ENCODE results near the gene RAVER2. TPM values are rescaled to one million over a fixed set of nuclear protein-coding genes. Genes with fewer than 3 reads are reported as not detected.

The RAVER2 gene
- total RNA-seq, 1 experiment from 2014 or later: 15.1 TPM

DNA sequence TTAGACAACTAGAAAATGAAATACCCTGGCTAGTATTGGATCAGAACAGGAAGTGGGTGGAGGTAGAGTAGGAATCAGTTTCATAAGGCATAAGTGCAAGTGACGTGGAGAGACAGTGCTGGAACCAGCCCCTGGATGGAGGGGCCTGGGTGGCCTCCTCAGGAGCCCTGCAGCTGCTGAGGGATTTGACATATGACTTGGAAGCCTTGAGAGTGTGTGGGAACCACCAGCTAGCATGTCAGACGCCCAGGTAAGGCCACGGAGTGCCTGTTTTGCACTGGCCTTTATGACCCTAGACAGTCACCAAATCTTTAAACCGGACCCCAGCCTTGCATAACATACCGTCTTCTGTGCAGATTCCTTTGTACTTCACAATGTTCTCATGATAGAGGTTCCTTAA, 94.4 kb downstream of the RAVER2 start:
- ChIA-PET POLR2A (no interaction called here), CTCF (interaction anchor here (0.6 kb wide), 1 partner anchor 12 kb away, joined by 7 read pairs; no protein-coding TSS in a partner anchor)
- BruUV-seq (replicated peaks): no TSS peak
- no peak overlapping the region for H3K27ac ChIP-seq (ENCODE audit: low read length)
- intact Hi-C loops (cut with micrococcal nuclease; ENCODE audit: unreplicated experiment) (no loop called here), in situ Hi-C loops (cut with HindIII; ENCODE audit: low pct_unique_long_range_greater_than_20kb, low sequenced_read_pairs) (no loop called here)
- no peak for ATAC-seq
- H3K27me3 ChIP-seq (ENCODE audit: control insufficient read depth, insufficient read depth, low read length): no peaks in the 10 kb centered on the region
- no peak for DNase-seq (ENCODE audit: low read depth, low spot score)
- TF ChIP-seq SIN3A (IDR thresholded peaks at IDR 0.05; ENCODE audit: borderline replicate concordance, insufficient read depth, low read depth, low read length) (no peak), CTCF (IDR thresholded peaks at IDR 0.05) (no peak), TCF7L2 (IDR thresholded peaks at IDR 0.05; ENCODE audit: low read depth, low read length) (no peak), POLR2AphosphoS5 (IDR thresholded peaks at IDR 0.05; ENCODE audit: low read depth, low read length) (no peak), REST (IDR thresholded peaks at IDR 0.05; ENCODE audit: insufficient read depth in 1 of 2, low read depth in 2 of 2, low read length in 1 of 2) (no peak)
- H3K4me1 ChIP-seq (ENCODE audit: control insufficient read depth, insufficient read depth, low read length): no peaks in the 10 kb centered on the region
- no peaks in the 10 kb centered on the region for H3K9me3 ChIP-seq (ENCODE audit: control insufficient read depth, insufficient read depth, low read depth, low read length)
- H3K36me3 ChIP-seq (ENCODE audit: control insufficient read depth, insufficient read depth, low read length): peaks cover 21% of the 10 kb centered on the region
- H3K4me3 ChIP-seq (ENCODE audit: low read depth in 2 of 2, low read length in 2 of 2): no peak overlapping the region

GRCh38 chr1:64839732-64840405, 95.0 kb downstream of the RAVER2 start:
- no TSS peak for BruUV-seq (replicated peaks)
- Histone ChIP-seq H3K4me1 (ENCODE audit: control insufficient read depth, insufficient read depth, low read length) (no peaks in the 10 kb centered on the region), H3K36me3 (ENCODE audit: control insufficient read depth, insufficient read depth, low read length) (peaks cover 17% of the 10 kb centered on the region), H3K27me3 (ENCODE audit: control insufficient read depth, insufficient read depth, low read length) (no peaks in the 10 kb centered on the region), H3K4me3 (ENCODE audit: low read depth in 2 of 2, low read length in 2 of 2) (no peak overlapping the region), H3K27ac (ENCODE audit: low read length) (no peak overlapping the region), H3K9me3 (ENCODE audit: control insufficient read depth, insufficient read depth, low read depth, low read length) (no peaks in the 10 kb centered on the region)
- DNase-seq (ENCODE audit: low read depth, low spot score): no peak
- POLR2A ChIA-PET: no interaction called here
- no peak for ATAC-seq
- intact Hi-C loops (cut with micrococcal nuclease; ENCODE audit: unreplicated experiment) (no loop called here), in situ Hi-C loops (cut with HindIII; ENCODE audit: low pct_unique_long_range_greater_than_20kb, low sequenced_read_pairs) (no loop called here)
- TF ChIP-seq TCF7L2 (IDR thresholded peaks at IDR 0.05; ENCODE audit: low read depth, low read length) (no peak), SIN3A (IDR thresholded peaks at IDR 0.05; ENCODE audit: borderline replicate concordance, insufficient read depth, low read depth, low read length) (no peak), REST (IDR thresholded peaks at IDR 0.05; ENCODE audit: insufficient read depth in 1 of 2, low read depth in 2 of 2, low read length in 1 of 2) (no peak), CTCF (IDR thresholded peaks at IDR 0.05) (no peak), POLR2AphosphoS5 (IDR thresholded peaks at IDR 0.05; ENCODE audit: low read depth, low read length) (no peak)
- CTCF ChIA-PET: interaction anchor here (0.6 kb wide), 1 partner anchor 13 kb away, joined by 7 read pairs; no protein-coding TSS in a partner anchor
